Loucy (cell line): ENCODE data around the gene MICAL2.

Source experiments
- H2AFZ ChIP-seq: fragments of 200-600 bp; sonication (generic); 2 replicates; pipeline ENCODE4 v1.6.0; 2016; ENCODE audit warnings: antibody characterized with exemption, mild to moderate bottlenecking, low read length, moderate library complexity
- H3F3A ChIP-seq: fragments of 200-600 bp; 2 replicates; pipeline ENCODE4 v1.6.0; 2016; ENCODE audit warnings: antibody characterized with exemption, low read depth, mild to moderate bottlenecking
- H3K27me3 ChIP-seq: fragments of 200-600 bp; sonication (generic); 2 replicates; pipeline ENCODE4 v1.6.1; 2014; ENCODE audit warnings: low read length, mild to moderate bottlenecking; ENCODE audit not compliant: insufficient read depth, poor library complexity, severe bottlenecking
- H3K36me3 ChIP-seq: fragments of 200-600 bp; sonication (generic); 2 replicates; pipeline ENCODE4 v1.6.1; 2016; ENCODE audit warnings: low read length; ENCODE audit not compliant: insufficient read depth
- H3K4me1 ChIP-seq: fragments of 200-600 bp; sonication (generic); 2 replicates; pipeline ENCODE4 v1.5.1; 2014; ENCODE audit warnings: low read length, mild to moderate bottlenecking; ENCODE audit not compliant: insufficient read depth, poor library complexity, severe bottlenecking
- H3K4me2 ChIP-seq: fragments of 200-600 bp; sonication (generic); 2 replicates; pipeline ENCODE4 v1.6.0; 2014; ENCODE audit warnings: antibody characterized with exemption, low read length, low read depth, mild to moderate bottlenecking; ENCODE audit not compliant: poor library complexity, severe bottlenecking
- H3K4me3 ChIP-seq: fragments of 200-600 bp; sonication (generic); 2 replicates; pipeline ENCODE4 v1.5.1; 2014; ENCODE audit warnings: low read length, mild to moderate bottlenecking, mixed read lengths; ENCODE audit not compliant: poor library complexity, severe bottlenecking
- H3K79me2 ChIP-seq: fragments of 200-600 bp; sonication (generic); 2 replicates; pipeline ENCODE4 v1.6.1; 2014; ENCODE audit warnings: low read length; ENCODE audit not compliant: insufficient read depth
- H3K9ac ChIP-seq: fragments of 200-600 bp; sonication (generic); 2 replicates; pipeline ENCODE4 v1.6.0; 2014; ENCODE audit warnings: mild to moderate bottlenecking, low read depth, low read length, moderate library complexity; ENCODE audit not compliant: poor library complexity, severe bottlenecking
- H3K9me2 ChIP-seq: fragments of 200-600 bp; sonication (generic); replicated peaks from 2 replicates; pipeline ENCODE4 v1.6.1; 2016; ENCODE audit warnings: low read depth, low read length, mixed read lengths
- H3K9me3 ChIP-seq: fragments of 200-600 bp; sonication (generic); 2 replicates; pipeline ENCODE4 v1.6.1; 2014; ENCODE audit warnings: mild to moderate bottlenecking, antibody characterized with exemption, low read length, low read depth; ENCODE audit not compliant: insufficient read depth
- H4K20me1 ChIP-seq: fragments of 200-600 bp; sonication (generic); 2 replicates; pipeline ENCODE4 v1.6.0; 2014; ENCODE audit warnings: antibody characterized with exemption, low read length, mild to moderate bottlenecking; ENCODE audit not compliant: insufficient read depth, poor library complexity, severe bottlenecking
- EZH2phosphoT487 ChIP-seq: fragments of 200-600 bp; IDR thresholded peaks from 2 replicates; pipeline ENCODE4 v1.6.1; 2018; ENCODE audit warnings: antibody characterized with exemption, mild to moderate bottlenecking, moderate library complexity, borderline replicate concordance
- TF ChIP-seq, protein P1 (sequence below): fragments of 200-600 bp; sonication (generic); conservative IDR thresholded peaks from 2 replicates; pipeline ENCODE4 v1.5.1; 2014; ENCODE audit warnings: mild to moderate bottlenecking, antibody characterized with exemption, low read length

Gene MICAL2

DNA sequence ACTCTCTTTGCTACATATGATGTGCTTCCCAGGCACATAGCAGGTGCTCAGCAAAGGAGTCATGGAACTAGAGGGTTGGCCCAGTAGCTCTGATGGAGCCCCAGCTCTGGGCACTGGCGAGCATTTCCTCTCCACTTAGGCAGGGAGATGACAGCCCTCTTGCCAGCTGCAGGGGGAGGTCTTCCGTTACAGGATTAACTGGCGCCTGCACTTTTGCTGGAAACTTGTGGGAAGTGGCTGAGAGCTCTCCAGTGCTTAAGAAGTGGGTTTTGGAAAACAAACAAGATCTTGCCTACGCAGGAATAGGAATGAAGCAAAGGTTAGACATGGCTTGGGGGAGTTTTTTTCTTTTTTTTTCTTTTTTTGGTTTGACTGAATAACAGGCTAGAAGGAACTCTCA is 75.5 kb downstream of the MICAL2 start:
- no peaks in the 10 kb centered on the region for H3K36me3 ChIP-seq
- H2AFZ ChIP-seq = no peak overlapping the region
- H3K4me3 ChIP-seq = no peak overlapping the region
- no peaks in the 10 kb centered on the region for H3K79me2 ChIP-seq
- H3K27me3 ChIP-seq = no peaks in the 10 kb centered on the region
- H3K9ac ChIP-seq = no peak overlapping the region
- no peaks in the 10 kb centered on the region for H3K9me2 ChIP-seq
- no peaks in the 10 kb centered on the region for H3K9me3 ChIP-seq
- H4K20me1 ChIP-seq = no peaks in the 10 kb centered on the region
- no peaks in the 10 kb centered on the region for H3F3A ChIP-seq
- peaks cover 30% of the 10 kb centered on the region for H3K4me1 ChIP-seq
- no peak overlapping the region for H3K4me2 ChIP-seq
- no peak for TF ChIP-seq EZH2phosphoT487
- TF ChIP-seq, protein P1, sequence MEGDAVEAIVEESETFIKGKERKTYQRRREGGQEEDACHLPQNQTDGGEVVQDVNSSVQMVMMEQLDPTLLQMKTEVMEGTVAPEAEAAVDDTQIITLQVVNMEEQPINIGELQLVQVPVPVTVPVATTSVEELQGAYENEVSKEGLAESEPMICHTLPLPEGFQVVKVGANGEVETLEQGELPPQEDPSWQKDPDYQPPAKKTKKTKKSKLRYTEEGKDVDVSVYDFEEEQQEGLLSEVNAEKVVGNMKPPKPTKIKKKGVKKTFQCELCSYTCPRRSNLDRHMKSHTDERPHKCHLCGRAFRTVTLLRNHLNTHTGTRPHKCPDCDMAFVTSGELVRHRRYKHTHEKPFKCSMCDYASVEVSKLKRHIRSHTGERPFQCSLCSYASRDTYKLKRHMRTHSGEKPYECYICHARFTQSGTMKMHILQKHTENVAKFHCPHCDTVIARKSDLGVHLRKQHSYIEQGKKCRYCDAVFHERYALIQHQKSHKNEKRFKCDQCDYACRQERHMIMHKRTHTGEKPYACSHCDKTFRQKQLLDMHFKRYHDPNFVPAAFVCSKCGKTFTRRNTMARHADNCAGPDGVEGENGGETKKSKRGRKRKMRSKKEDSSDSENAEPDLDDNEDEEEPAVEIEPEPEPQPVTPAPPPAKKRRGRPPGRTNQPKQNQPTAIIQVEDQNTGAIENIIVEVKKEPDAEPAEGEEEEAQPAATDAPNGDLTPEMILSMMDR = no peak

DNA sequence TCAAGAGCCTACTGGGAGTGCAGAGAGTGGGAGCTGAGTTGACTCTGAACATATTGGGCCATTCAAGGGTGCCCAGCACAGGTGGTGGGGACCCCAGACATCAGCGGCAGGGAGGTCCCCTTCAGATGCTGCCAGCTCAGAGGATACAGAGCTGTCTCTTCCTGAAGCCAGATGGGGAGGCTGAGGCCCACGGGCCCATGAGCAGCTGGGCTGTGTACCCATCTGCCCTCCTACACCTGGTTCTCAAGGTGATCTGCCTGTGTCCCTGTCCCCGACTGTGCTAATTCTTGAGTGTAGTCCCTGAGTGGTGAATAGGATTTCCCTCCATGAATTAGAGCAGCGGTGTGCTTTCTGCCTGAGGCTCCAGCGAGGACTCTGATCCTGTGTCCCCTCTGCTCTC is 76.3 kb downstream of the MICAL2 start:
- Histone ChIP-seq H3K4me1 (peaks cover 30% of the 10 kb centered on the region), H3K27me3 (no peaks in the 10 kb centered on the region), H3K4me2 (no peak overlapping the region), H3K9me2 (no peaks in the 10 kb centered on the region), H3K79me2 (no peaks in the 10 kb centered on the region), H3K9me3 (no peaks in the 10 kb centered on the region), H3K36me3 (no peaks in the 10 kb centered on the region), H4K20me1 (no peaks in the 10 kb centered on the region), H3F3A (no peaks in the 10 kb centered on the region), H2AFZ (no peak overlapping the region), H3K4me3 (no peak overlapping the region), H3K9ac (peak overlapping the region; percentile 3)
- no peak for TF ChIP-seq EZH2phosphoT487
- TF ChIP-seq, protein P1 = no peak

GRCh38 chr11:12187399-12187798 is 77.0 kb downstream of the MICAL2 start:
- Histone ChIP-seq H3K9ac (peak overlapping the region; percentile 3), H3K4me3 (no peak overlapping the region), H3K9me3 (no peaks in the 10 kb centered on the region), H3K9me2 (no peaks in the 10 kb centered on the region), H4K20me1 (no peaks in the 10 kb centered on the region), H3K27me3 (no peaks in the 10 kb centered on the region), H3K4me1 (peaks cover 30% of the 10 kb centered on the region), H3K79me2 (no peaks in the 10 kb centered on the region), H3F3A (no peaks in the 10 kb centered on the region), H2AFZ (no peak overlapping the region), H3K4me2 (no peak overlapping the region), H3K36me3 (no peaks in the 10 kb centered on the region)
- TF ChIP-seq, protein P1 = no peak
- no peak for TF ChIP-seq EZH2phosphoT487
